WTC11 (cell line): ENCODE data around the gene VPS8. TPM values are rescaled to one million over a fixed set of nuclear protein-coding genes. Genes with fewer than 3 reads are reported as not detected.

Source experiments
- ATAC-seq: fragments of 200-7000 bp; cut with Tn5 transposase; 2 replicates; pipeline ENCODE4 v1.10.0; 2021; ENCODE audit warnings: mild to moderate bottlenecking, moderate library complexity
- CTCF ChIA-PET: fragments of 300-600 bp; sonication (Branson Sonifier 250); formaldehyde crosslinking; loops from one replicate; lab custom pipeline; 2021; ENCODE audit warnings: antibody characterized with exemption; lab: Charles Lee
- POLR2A ChIA-PET: fragments of 350-600 bp; sonication (Branson Sonifier 250); formaldehyde crosslinking; loops from one replicate; lab custom pipeline; 2021; ENCODE audit warnings: antibody characterized with exemption; lab: Charles Lee
- DNase-seq: peaks from one replicate; pipeline ENCODE4 v3.0.0; 2021; ENCODE audit warnings: low spot score
- H3K27ac Mint-ChIP-seq: 2 replicates; pipeline ENCODE4 v1.8.0; 2021; ENCODE audit warnings: mixed read lengths
- H3K27me3 Mint-ChIP-seq: 2 replicates; pipeline ENCODE4 v1.8.0; 2021; ENCODE audit warnings: low read depth, mild to moderate bottlenecking, moderate library complexity, mixed read lengths
- H3K36me3 Mint-ChIP-seq: 2 replicates; pipeline ENCODE4 v1.8.0; 2021; ENCODE audit warnings: mixed read lengths
- H3K4me1 Mint-ChIP-seq: 2 replicates; pipeline ENCODE4 v1.8.0; 2022; ENCODE audit warnings: mixed read lengths
- H3K4me3 Mint-ChIP-seq: 2 replicates; pipeline ENCODE4 v1.8.0; 2021; ENCODE audit warnings: mild to moderate bottlenecking, moderate library complexity, mixed read lengths
- H3K9me3 Mint-ChIP-seq: 2 replicates; pipeline ENCODE4 v1.8.0; 2021; ENCODE audit warnings: mixed read lengths
- ATF3 ChIP-seq: sonication (generic); formaldehyde crosslinking; conservative IDR thresholded peaks from 2 replicates; pipeline ENCODE4 v1.8.1; 2022; ENCODE audit warnings: mild to moderate bottlenecking, missing genetic modification reagents
- FOXP1 ChIP-seq: sonication (generic); formaldehyde crosslinking; IDR thresholded peaks from 2 replicates; pipeline ENCODE4 v1.8.0; 2022; ENCODE audit warnings: missing genetic modification reagents, mild to moderate bottlenecking, moderate library complexity, borderline replicate concordance
- HMGA2 ChIP-seq: fragments of 250-450 bp; sonication (Bioruptor Pico); IDR thresholded peaks from 2 replicates; pipeline ENCODE4 v1.4.0; 2021; ENCODE audit warnings: mild to moderate bottlenecking, moderate library complexity
- IRF2 ChIP-seq: sonication (generic); formaldehyde crosslinking; IDR thresholded peaks from 2 replicates; pipeline ENCODE4 v1.8.0; 2022; ENCODE audit warnings: low read depth, missing genetic modification reagents, borderline replicate concordance
- MXD4 ChIP-seq: fragments of 250-450 bp; sonication (Bioruptor Pico); IDR thresholded peaks from 2 replicates; pipeline ENCODE4 v1.8.0; 2021; ENCODE audit warnings: mild to moderate bottlenecking, moderate library complexity, borderline replicate concordance
- MYBL2 ChIP-seq: sonication (generic); formaldehyde crosslinking; IDR thresholded peaks from 2 replicates; pipeline ENCODE4 v1.8.1; 2023; ENCODE audit warnings: mild to moderate bottlenecking, moderate library complexity, missing genetic modification reagents
- NFE2L1 ChIP-seq: sonication (generic); formaldehyde crosslinking; IDR thresholded peaks from 2 replicates; pipeline ENCODE4 v1.8.1; 2023; ENCODE audit warnings: missing genetic modification reagents
- NFYB ChIP-seq: sonication (generic); formaldehyde crosslinking; conservative IDR thresholded peaks from 2 replicates; pipeline ENCODE4 v1.8.0; 2022; ENCODE audit warnings: low read depth, missing genetic modification reagents
- OVOL2 ChIP-seq: fragments of 250-450 bp; sonication (Bioruptor Pico); IDR thresholded peaks from 2 replicates; pipeline ENCODE4 v1.9.0; 2021; ENCODE audit warnings: mild to moderate bottlenecking, borderline replicate concordance
- PRRX2 ChIP-seq: fragments of 250-450 bp; sonication (Bioruptor Pico); IDR thresholded peaks from 2 replicates; pipeline ENCODE4 v1.8.0; 2021; ENCODE audit warnings: mild to moderate bottlenecking
- RELA ChIP-seq: sonication (generic); formaldehyde crosslinking; IDR thresholded peaks from 2 replicates; pipeline ENCODE4 v1.8.1; 2022; ENCODE audit warnings: missing genetic modification reagents, mild to moderate bottlenecking, borderline replicate concordance
- SP1 ChIP-seq: sonication (generic); formaldehyde crosslinking; conservative IDR thresholded peaks from 2 replicates; pipeline ENCODE4 v1.8.1; 2022; ENCODE audit warnings: missing genetic modification reagents
- TP53 ChIP-seq: sonication (generic); formaldehyde crosslinking; IDR thresholded peaks from 2 replicates; pipeline ENCODE4 v1.8.1; 2023; ENCODE audit warnings: mild to moderate bottlenecking, missing genetic modification reagents
- ZNF121 ChIP-seq: sonication (generic); formaldehyde crosslinking; IDR thresholded peaks from 2 replicates; pipeline ENCODE4 v1.8.0; 2023; ENCODE audit warnings: missing genetic modification reagents
- ZNF219 ChIP-seq: sonication (generic); formaldehyde crosslinking; IDR thresholded peaks from 2 replicates; pipeline ENCODE4 v1.8.0; 2023; ENCODE audit warnings: missing genetic modification reagents, mild to moderate bottlenecking, borderline replicate concordance
- ZNF396 ChIP-seq: fragments of 250-450 bp; sonication (Bioruptor Pico); IDR thresholded peaks from 2 replicates; pipeline ENCODE4 v1.8.0; 2021; ENCODE audit warnings: mild to moderate bottlenecking, moderate library complexity, borderline replicate concordance
- ZNF416 ChIP-seq: fragments of 250-450 bp; sonication (Bioruptor Pico); IDR thresholded peaks from 2 replicates; pipeline ENCODE4 v1.9.0; 2021; ENCODE audit warnings: mild to moderate bottlenecking, inconsistent platforms
- ZNF532 ChIP-seq: fragments of 250-450 bp; sonication (Bioruptor Pico); IDR thresholded peaks from 2 replicates; pipeline ENCODE4 v1.9.0; 2021; ENCODE audit warnings: mild to moderate bottlenecking, borderline replicate concordance
- ZNF671 ChIP-seq: fragments of 250-450 bp; sonication (Bioruptor Pico); IDR thresholded peaks from 2 replicates; pipeline ENCODE4 v1.8.0; 2021; ENCODE audit warnings: mild to moderate bottlenecking
- total RNA-seq: library from RNA; stranded (reverse); gene quantifications from 3 replicates; pipeline ENCODE4 v1.2.3, GENCODE V29; 2021
- TF ChIP-seq, protein P1 (sequence below): fragments of 200-600 bp; IDR thresholded peaks from 2 replicates; pipeline ENCODE4 v1.8.0; 2022; ENCODE audit warnings: antibody characterized with exemption
- TF ChIP-seq, protein P2 (sequence below): sonication (generic); formaldehyde crosslinking; IDR thresholded peaks from 2 replicates; pipeline ENCODE4 v1.8.1; 2022; ENCODE audit warnings: missing genetic modification reagents, borderline replicate concordance
- TF ChIP-seq, protein P3 (sequence below): sonication (generic); formaldehyde crosslinking; IDR thresholded peaks from 2 replicates; pipeline ENCODE4 v1.8.1; 2023; ENCODE audit warnings: mild to moderate bottlenecking, missing genetic modification reagents, moderate library complexity
- TF ChIP-seq, protein P4 (sequence below): sonication (generic); formaldehyde crosslinking; IDR thresholded peaks from 2 replicates; pipeline ENCODE4 v1.8.1; 2023; ENCODE audit warnings: mild to moderate bottlenecking, missing genetic modification reagents

Gene VPS8
- total RNA-seq, 1 experiment from 2014 or later = 44.9 TPM

DNA sequence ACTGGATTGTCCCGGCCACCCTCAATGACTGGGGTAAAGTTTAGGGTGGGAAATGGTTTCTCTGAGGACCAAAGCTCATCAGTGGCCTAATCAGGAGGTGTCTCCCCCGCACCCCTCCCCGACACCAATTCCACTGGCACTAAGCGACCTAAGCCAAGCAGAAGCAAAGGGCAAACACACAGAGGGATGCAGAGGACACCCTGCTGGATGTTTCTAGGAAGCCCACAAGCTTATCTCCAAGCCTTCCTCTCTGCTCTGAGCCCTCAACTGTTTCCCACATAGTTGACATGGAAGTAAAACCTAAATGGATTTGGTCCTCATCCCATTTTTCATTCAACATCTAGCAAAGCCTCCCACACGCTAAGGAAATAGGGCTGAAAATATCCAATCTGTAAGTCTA, 272.4 kb downstream of the VPS8 start:
- Mint-ChIP-seq H3K4me1 (peaks cover 15% of the 10 kb centered on the region), H3K27ac (no peak overlapping the region), H3K4me3 (no peak overlapping the region), H3K36me3 (no peaks in the 10 kb centered on the region), H3K9me3 (no peaks in the 10 kb centered on the region), H3K27me3 (no peaks in the 10 kb centered on the region)
- CTCF ChIA-PET = interaction anchor here (0.6 to 3.6 kb wide), 5 partner anchors 12 to 196 kb away, joined by 3 to 22 read pairs (median 4); no protein-coding TSS in a partner anchor
- POLR2A ChIA-PET = interaction anchor here (0.6 kb wide), 1 partner anchor 35 kb away, joined by 4 read pairs; no protein-coding TSS in a partner anchor
- TF ChIP-seq, protein P1, sequence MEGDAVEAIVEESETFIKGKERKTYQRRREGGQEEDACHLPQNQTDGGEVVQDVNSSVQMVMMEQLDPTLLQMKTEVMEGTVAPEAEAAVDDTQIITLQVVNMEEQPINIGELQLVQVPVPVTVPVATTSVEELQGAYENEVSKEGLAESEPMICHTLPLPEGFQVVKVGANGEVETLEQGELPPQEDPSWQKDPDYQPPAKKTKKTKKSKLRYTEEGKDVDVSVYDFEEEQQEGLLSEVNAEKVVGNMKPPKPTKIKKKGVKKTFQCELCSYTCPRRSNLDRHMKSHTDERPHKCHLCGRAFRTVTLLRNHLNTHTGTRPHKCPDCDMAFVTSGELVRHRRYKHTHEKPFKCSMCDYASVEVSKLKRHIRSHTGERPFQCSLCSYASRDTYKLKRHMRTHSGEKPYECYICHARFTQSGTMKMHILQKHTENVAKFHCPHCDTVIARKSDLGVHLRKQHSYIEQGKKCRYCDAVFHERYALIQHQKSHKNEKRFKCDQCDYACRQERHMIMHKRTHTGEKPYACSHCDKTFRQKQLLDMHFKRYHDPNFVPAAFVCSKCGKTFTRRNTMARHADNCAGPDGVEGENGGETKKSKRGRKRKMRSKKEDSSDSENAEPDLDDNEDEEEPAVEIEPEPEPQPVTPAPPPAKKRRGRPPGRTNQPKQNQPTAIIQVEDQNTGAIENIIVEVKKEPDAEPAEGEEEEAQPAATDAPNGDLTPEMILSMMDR = no peak
- TF ChIP-seq ATF3 (CRISPR knock-in tag) = no peak
- TF ChIP-seq HMGA2 (CRISPR knock-in tag) = no peak
- no peak for TF ChIP-seq ZNF416
- TF ChIP-seq NFE2L1 = no peak
- no peak for TF ChIP-seq ZNF671
- no peak for TF ChIP-seq RELA (CRISPR knock-in tag)
- no peak for TF ChIP-seq ZNF219 (CRISPR knock-in tag)
- TF ChIP-seq MXD4 (CRISPR knock-in tag) = no peak
- no peak for TF ChIP-seq PRRX2 (CRISPR knock-in tag)
- TF ChIP-seq NFYB (CRISPR knock-in tag) = no peak
- no peak for TF ChIP-seq IRF2 (CRISPR knock-in tag)
- TF ChIP-seq, protein P2, sequence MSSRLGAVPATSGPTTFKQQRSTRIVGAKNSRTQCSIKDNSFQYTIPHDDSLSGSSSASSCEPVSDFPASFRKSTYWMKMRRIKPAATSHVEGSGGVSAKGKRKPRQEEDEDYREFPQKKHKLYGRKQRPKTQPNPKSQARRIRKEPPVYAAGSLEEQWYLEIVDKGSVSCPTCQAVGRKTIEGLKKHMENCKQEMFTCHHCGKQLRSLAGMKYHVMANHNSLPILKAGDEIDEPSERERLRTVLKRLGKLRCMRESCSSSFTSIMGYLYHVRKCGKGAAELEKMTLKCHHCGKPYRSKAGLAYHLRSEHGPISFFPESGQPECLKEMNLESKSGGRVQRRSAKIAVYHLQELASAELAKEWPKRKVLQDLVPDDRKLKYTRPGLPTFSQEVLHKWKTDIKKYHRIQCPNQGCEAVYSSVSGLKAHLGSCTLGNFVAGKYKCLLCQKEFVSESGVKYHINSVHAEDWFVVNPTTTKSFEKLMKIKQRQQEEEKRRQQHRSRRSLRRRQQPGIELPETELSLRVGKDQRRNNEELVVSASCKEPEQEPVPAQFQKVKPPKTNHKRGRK (CRISPR knock-in tag) = no peak
- TF ChIP-seq, protein P3, sequence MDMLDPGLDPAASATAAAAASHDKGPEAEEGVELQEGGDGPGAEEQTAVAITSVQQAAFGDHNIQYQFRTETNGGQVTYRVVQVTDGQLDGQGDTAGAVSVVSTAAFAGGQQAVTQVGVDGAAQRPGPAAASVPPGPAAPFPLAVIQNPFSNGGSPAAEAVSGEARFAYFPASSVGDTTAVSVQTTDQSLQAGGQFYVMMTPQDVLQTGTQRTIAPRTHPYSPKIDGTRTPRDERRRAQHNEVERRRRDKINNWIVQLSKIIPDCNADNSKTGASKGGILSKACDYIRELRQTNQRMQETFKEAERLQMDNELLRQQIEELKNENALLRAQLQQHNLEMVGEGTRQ (CRISPR knock-in tag) = no peak
- ATAC-seq (0 out of 2 replicates have a peak, but pooled peaks have one; percentile 22), DNase-seq (no peak)

DNA sequence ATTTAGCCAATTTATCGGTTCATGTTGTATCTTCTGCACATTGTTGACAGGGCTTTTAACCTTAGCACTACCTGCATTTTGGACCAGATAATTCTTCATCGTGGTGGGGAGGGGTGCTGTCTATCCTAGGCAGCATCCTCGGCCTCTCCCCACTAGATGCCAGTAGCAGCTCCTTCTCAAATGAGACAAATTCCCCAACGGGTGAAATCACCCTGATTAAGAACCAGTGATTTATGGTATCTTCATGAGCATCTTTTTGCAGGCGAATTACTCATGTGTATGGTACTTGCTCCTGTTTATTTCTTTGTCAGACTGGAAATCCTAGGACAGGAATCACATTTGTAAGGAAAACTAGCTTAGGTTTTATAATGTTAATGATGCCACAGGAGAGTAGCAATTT, 272.9 kb downstream of the VPS8 start:
- DNase-seq = no peak
- H3K4me1 Mint-ChIP-seq = peaks cover 15% of the 10 kb centered on the region
- H3K4me3 Mint-ChIP-seq = no peak overlapping the region
- no peaks in the 10 kb centered on the region for H3K27me3 Mint-ChIP-seq
- no peaks in the 10 kb centered on the region for H3K9me3 Mint-ChIP-seq
- ATAC-seq = peak; percentile 34; the same call in 1 of the 2 replicates
- ChIA-PET POLR2A (interaction anchor here (0.6 kb wide), 1 partner anchor 35 kb away, joined by 4 read pairs; no protein-coding TSS in a partner anchor), CTCF (interaction anchor here (0.6 to 3.6 kb wide), 6 partner anchors 11 to 224 kb away, joined by 3 to 22 read pairs (median 4); no protein-coding TSS in a partner anchor)
- no peak overlapping the region for H3K27ac Mint-ChIP-seq
- H3K36me3 Mint-ChIP-seq = no peaks in the 10 kb centered on the region
- no peak for TF ChIP-seq ZNF396
- no peak for TF ChIP-seq MYBL2 (CRISPR knock-in tag)
- TF ChIP-seq OVOL2 (CRISPR knock-in tag) = no peak
- TF ChIP-seq TP53 (CRISPR knock-in tag) = no peak
- TF ChIP-seq FOXP1 = no peak
- TF ChIP-seq SP1 (CRISPR knock-in tag) = no peak
- TF ChIP-seq, protein P4, sequence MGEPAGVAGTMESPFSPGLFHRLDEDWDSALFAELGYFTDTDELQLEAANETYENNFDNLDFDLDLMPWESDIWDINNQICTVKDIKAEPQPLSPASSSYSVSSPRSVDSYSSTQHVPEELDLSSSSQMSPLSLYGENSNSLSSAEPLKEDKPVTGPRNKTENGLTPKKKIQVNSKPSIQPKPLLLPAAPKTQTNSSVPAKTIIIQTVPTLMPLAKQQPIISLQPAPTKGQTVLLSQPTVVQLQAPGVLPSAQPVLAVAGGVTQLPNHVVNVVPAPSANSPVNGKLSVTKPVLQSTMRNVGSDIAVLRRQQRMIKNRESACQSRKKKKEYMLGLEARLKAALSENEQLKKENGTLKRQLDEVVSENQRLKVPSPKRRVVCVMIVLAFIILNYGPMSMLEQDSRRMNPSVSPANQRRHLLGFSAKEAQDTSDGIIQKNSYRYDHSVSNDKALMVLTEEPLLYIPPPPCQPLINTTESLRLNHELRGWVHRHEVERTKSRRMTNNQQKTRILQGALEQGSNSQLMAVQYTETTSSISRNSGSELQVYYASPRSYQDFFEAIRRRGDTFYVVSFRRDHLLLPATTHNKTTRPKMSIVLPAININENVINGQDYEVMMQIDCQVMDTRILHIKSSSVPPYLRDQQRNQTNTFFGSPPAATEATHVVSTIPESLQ (CRISPR knock-in tag) = no peak
- no peak for TF ChIP-seq ZNF121
- no peak for TF ChIP-seq NFYB (CRISPR knock-in tag)
- no peak for TF ChIP-seq ZNF532
